Stomach (tissue), 4 donors: ENCODE results near the gene ESYT2.
"Not testable (repeated sequence)": the region's sequence is repeated elsewhere in the genome, so short reads cannot be mapped to it uniquely, and the experiment has no call there.

Experiments used
- CTCF ChIP-seq, 7 experiments: fragments of 450-650 bp in 4 of 7; fragments of 200-600 bp in 3 of 7; sonication (generic) in 3 of 7; IDR thresholded peaks; one replicate each; pipeline ENCODE4 v1.5.1; 2016 to 2019; ENCODE audit warnings: antibody characterized with exemption in 7 of 7, control low read depth in 2 of 7, mild to moderate bottlenecking in 1 of 7
- POLR2A ChIP-seq, 4 donors: fragments of 450-650 bp; IDR thresholded peaks; one replicate each; pipeline ENCODE4 v1.6.1; 2016; ENCODE audit warnings: antibody characterized with exemption in 4 of 4, control low read depth in 2 of 4, mild to moderate bottlenecking in 1 of 4, moderate library complexity in 1 of 4

GRCh38 chr7:158862985-158863610 is 33.8 kb upstream of the ESYT2 start:
- not testable (repeated sequence) for TF ChIP-seq POLR2A, CTCF (IDR thresholded peaks at IDR 0.05)
